Activated naive CD8-positive, alpha-beta T cell treated with anti-CD3 and anti-CD28 coated beads for 36 hours (primary cell): Measurements from ENCODE around the gene HBS1L. TPM values are rescaled to one million over a fixed set of nuclear protein-coding genes. Genes with fewer than 3 reads are reported as not detected.
A peak's percentile ranks its signal among the peaks of the same experiment; 100 is the strongest.

ENCODE experiments used
- DNase-seq: peaks from one replicate; pipeline ENCODE4 v3.0.0; 2021
- H3K27ac Mint-ChIP-seq: one replicate; pipeline ENCODE4 v1.8.0; 2022; ENCODE audit warnings: mild to moderate bottlenecking, moderate library complexity, mixed read lengths
- H3K27me3 Mint-ChIP-seq: one replicate; pipeline ENCODE4 v1.8.0; 2022; ENCODE audit warnings: mild to moderate bottlenecking, mixed read lengths
- H3K36me3 Mint-ChIP-seq: one replicate; pipeline ENCODE4 v1.8.0; 2021; ENCODE audit warnings: mild to moderate bottlenecking, mixed read lengths
- H3K4me1 Mint-ChIP-seq: one replicate; pipeline ENCODE4 v1.8.0; 2021; ENCODE audit warnings: mixed read lengths
- H3K4me3 Mint-ChIP-seq: one replicate; pipeline ENCODE4 v1.8.0; 2022; ENCODE audit warnings: mild to moderate bottlenecking, moderate library complexity, mixed read lengths
- H3K9me3 Mint-ChIP-seq: one replicate; pipeline ENCODE4 v1.8.0; 2022; ENCODE audit warnings: mixed read lengths
- total RNA-seq, 2 experiments: library from RNA; stranded (reverse); gene quantifications; one replicate each; pipeline ENCODE4 v1.2.3, GENCODE V29; 2021

HBS1L gene
- total RNA-seq, 2 experiments from 2014 or later = 147 to 151 TPM

DNA sequence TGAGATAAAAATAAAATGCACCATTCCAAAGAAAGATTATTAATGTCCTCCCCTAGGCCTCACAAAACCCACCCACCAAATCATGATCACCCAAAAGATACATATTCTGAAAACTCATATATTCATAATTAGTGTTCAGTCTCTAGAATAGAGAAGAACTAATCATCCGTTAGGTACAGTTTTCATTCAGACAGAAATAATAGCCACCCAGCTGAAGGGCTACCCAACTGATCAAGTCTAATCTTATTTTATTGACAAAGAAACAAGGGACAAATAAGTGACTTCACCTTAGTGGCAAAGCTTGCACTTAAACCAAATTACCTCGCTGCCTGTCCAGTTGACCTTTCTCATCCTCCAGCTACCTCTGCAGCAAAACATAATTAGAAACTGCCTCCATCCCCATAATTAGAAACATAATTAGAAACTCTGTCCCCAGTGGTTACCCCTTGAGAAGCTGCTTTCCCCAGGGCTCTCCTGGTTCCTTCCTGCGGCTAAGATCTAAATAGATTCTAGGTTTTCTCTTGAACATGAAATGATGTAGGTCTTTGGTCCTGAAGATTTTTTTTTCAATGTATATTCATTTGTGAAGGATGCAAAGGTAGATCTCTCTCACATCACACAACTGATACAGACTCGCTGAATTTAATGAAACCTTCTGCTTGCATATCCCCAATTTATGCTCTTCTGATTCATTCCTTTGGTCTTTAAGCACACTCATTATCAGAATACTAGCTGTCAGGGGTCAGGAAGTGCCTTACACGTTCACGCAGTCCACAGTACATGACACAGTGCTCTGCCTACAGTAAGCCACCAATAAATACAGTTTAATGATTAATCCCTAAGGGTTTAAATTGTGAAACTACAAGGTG lies 46.3 kb downstream of the HBS1L start:
- Mint-ChIP-seq H3K36me3 (peaks cover 36% of the 10 kb centered on the region), H3K9me3 (peaks cover 1% of the 10 kb centered on the region), H3K4me3 (peak overlapping the region; percentile 19), H3K4me1 (peaks cover 40% of the 10 kb centered on the region), H3K27ac (peak overlapping the region; percentile 82), H3K27me3 (no peaks in the 10 kb centered on the region)
- no peak for DNase-seq

DNA sequence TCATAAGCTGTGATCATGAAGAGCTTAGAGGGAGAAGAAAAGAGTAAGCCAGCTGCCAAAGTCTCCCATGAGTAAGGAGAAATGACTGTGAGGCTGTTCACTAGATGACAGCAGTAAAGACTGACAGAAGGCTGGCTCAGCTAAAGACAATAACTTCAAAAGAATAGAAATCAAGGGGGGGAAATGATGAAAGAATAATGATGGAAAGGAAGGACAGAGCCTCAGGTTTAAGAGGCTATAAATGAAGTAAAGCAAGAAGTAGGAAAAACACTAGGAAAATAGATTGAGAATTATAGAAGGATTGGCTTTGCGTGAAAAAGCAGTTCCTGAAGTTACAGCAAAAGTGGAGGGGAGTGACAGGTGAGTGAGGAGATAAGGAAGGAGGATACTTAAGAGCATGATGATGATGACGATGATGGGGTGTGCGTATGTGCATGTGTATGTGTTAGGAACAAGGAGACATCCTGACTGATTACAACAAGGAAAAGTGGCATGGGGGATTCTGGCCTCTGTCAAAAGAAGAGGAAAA lies 48.2 kb downstream of the HBS1L start:
- DNase-seq = no peak
- Mint-ChIP-seq H3K4me3 (no peak overlapping the region), H3K9me3 (no peaks in the 10 kb centered on the region), H3K27me3 (no peaks in the 10 kb centered on the region), H3K27ac (no peak overlapping the region), H3K36me3 (peaks cover 22% of the 10 kb centered on the region), H3K4me1 (peaks cover 27% of the 10 kb centered on the region)

DNA sequence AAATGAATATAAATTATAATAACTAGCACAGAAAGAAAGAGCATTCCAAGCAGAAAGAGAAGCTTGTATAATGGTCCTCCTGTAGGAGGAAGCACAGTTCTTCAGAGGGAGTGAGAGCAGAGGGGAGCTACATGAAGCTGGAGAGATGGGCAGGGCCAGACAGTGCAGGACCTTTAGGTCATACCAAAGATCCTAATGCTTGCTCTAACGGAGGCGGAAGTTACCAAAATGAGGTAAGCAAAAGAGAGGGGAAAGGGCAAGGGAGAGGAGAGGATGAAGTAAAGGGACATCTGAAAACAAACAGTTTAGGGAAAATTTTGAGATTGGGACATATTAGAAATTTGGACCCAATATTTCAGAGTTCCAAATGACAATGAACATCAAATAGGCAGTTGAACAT lies 50.2 kb downstream of the HBS1L start:
- H3K4me3 Mint-ChIP-seq = no peak overlapping the region
- H3K36me3 Mint-ChIP-seq = peaks cover 19% of the 10 kb centered on the region
- peaks cover 23% of the 10 kb centered on the region for H3K4me1 Mint-ChIP-seq
- H3K27me3 Mint-ChIP-seq = no peaks in the 10 kb centered on the region
- DNase-seq = no peak
- H3K27ac Mint-ChIP-seq = no peak overlapping the region
- no peaks in the 10 kb centered on the region for H3K9me3 Mint-ChIP-seq

DNA sequence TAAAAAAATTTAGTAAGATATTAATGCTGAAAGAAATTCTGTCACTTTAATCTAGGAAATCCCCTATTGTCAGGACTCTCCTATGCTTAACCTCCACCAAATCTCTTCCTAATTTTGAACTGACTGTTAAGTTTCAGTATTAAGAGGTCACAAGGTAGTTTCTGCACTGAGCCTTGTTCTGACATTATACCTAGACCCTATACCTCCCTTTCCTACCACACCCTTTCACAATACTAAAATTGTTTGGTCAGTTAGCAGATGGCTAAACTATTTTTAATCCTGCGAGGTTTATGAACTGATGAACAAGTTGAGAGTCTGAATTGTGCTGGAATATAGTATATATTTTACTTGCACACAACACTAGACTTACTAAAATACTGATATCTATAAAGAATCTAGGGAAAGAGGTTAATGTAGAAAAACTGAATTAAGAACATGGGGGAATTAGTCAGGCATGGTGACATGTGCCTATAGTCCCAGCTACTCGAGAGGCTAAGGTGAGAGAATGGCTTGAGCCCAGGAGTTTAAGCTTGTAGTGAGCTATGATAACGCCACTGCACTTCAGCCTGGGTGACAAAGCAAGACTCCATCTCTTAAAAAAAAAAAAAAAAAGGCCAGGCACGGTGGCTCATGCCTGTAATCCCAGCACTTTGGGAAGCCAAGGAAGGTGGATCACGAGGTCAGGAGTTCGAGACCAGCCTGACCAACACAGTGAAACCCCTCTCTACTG lies 51.5 kb downstream of the HBS1L start:
- peaks cover 17% of the 10 kb centered on the region for H3K36me3 Mint-ChIP-seq
- no peak overlapping the region for H3K4me3 Mint-ChIP-seq
- no peaks in the 10 kb centered on the region for H3K9me3 Mint-ChIP-seq
- H3K27ac Mint-ChIP-seq = peak overlapping the region; percentile 59
- H3K4me1 Mint-ChIP-seq = peaks cover 18% of the 10 kb centered on the region
- no peak for DNase-seq
- H3K27me3 Mint-ChIP-seq = no peaks in the 10 kb centered on the region

DNA sequence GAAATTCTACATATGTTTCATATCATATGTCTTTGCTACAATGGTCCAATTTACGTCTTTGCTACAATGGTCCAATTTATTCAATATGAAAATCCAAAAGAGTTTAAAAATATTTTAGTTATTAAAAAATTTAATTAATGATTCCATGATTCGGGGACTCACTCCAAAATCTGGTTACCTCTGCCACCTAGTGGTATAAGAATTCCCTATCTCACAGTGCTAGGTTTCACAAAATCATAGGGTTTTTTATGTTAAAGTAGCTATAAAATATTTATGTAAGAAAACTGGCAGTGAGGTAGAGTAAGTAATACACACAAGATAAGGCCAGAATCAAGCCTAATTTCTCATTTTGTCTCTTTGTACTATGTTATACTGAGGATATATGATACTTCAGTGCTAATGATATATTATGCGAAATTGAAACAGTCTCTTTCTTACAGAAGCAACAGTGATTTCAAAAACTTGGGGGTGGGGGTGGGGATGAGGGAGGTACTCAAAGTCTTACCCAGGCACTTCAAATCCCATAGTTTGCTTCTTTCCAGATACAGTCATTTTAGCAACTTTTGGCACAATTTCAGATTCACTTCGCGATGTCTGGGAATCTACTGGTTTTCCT lies 52.3 kb downstream of the HBS1L start:
- H3K36me3 Mint-ChIP-seq = peaks cover 18% of the 10 kb centered on the region
- no peak overlapping the region for H3K27ac Mint-ChIP-seq
- no peaks in the 10 kb centered on the region for H3K27me3 Mint-ChIP-seq
- no peaks in the 10 kb centered on the region for H3K9me3 Mint-ChIP-seq
- H3K4me1 Mint-ChIP-seq = peaks cover 18% of the 10 kb centered on the region
- no peak overlapping the region for H3K4me3 Mint-ChIP-seq
- DNase-seq = no peak

DNA sequence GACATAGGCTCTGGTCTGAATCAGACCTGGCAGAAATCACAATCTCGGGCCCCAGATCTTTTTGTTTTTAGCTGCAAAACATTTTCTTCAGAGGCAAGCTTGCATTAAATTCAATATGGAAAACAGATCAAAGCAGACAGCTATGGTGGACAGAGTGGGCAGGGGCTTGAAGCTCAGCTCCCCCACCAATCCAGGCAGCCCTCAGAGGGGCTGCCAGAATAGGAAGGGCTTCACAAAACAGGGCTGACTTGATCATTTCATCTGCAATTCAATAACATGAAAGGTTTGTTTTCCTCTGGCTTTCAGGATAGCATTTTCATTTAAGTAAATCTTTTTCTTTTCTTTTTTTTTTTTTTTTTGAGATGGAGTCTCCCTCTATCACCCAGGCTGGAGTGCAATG lies 55.5 kb downstream of the HBS1L start:
- Mint-ChIP-seq H3K9me3 (no peaks in the 10 kb centered on the region), H3K4me3 (no peak overlapping the region), H3K27me3 (no peaks in the 10 kb centered on the region)

DNA sequence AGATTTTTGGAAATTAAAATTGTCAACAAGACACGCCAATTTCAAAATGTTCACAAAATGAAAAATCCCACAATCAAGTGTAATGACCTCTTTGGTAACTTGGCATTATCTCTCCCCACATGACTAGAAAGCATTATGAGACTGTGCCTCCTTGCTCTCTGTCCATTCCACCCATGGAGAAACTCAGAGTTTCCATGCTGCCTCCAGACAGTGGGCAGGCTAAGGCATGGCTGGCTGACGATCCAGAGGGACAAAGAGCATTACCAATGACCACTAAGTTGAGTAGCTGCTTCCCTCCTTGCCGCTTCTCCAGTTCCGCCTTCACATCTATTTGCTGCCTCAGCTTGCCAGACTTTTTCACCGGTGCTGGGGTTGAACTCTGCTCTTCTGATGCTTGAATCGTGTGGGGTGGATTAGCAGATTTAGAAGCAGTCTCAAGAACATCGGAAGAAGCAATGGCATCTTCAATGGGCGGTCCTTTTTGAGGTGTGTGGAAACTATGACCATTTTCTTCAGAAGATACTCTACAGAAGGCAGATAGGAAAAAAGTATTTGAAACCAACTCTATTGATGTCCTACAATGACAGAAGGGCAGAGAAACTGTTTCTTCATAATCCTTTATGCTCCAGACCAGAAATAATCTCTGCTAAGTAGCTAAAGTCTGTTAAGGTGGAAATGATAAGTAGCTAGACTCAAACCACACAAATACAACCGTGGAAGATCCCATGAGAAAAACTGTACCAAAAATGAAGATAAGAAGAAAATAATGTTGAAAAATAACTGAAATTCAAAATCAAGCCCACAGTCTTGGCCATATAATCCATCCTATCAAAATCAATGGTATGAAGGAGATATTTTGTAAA lies 57.3 kb downstream of the HBS1L start:
- H3K4me3 Mint-ChIP-seq = no peak overlapping the region
- no peak for DNase-seq
- H3K4me1 Mint-ChIP-seq = peaks cover 22% of the 10 kb centered on the region
- H3K36me3 Mint-ChIP-seq = peaks cover 26% of the 10 kb centered on the region
- no peaks in the 10 kb centered on the region for H3K27me3 Mint-ChIP-seq
- peak overlapping the region; percentile 86 for H3K27ac Mint-ChIP-seq
- H3K9me3 Mint-ChIP-seq = no peaks in the 10 kb centered on the region

More for the DNA sequence above, 55.5 kb downstream of the HBS1L start:
- DNase-seq = no peak
- no peak overlapping the region for H3K27ac Mint-ChIP-seq
- peaks cover 26% of the 10 kb centered on the region for H3K36me3 Mint-ChIP-seq
- peaks cover 26% of the 10 kb centered on the region for H3K4me1 Mint-ChIP-seq

DNA sequence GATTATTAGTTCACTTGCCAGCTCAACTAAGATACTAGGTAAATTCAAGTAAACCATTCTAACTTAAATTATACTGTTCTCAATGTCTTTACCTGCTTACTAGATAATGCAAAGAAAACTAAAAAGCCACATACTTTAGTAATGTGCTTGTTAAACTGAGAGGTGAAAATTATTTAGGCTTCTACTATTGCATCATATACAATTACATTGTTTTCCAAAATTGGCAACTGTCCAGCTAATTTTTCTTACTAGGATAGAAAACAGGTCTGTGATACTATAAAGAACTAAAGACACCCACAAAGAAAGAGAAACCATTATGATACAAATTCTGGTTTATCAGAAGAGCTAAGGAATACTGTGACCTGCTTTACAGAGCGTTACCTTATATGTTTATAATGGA lies 59.1 kb downstream of the HBS1L start:
- Mint-ChIP-seq H3K27ac (no peak overlapping the region), H3K4me1 (peaks cover 22% of the 10 kb centered on the region), H3K9me3 (no peaks in the 10 kb centered on the region), H3K36me3 (peaks cover 22% of the 10 kb centered on the region), H3K27me3 (no peaks in the 10 kb centered on the region), H3K4me3 (no peak overlapping the region)
- no peak for DNase-seq

DNA sequence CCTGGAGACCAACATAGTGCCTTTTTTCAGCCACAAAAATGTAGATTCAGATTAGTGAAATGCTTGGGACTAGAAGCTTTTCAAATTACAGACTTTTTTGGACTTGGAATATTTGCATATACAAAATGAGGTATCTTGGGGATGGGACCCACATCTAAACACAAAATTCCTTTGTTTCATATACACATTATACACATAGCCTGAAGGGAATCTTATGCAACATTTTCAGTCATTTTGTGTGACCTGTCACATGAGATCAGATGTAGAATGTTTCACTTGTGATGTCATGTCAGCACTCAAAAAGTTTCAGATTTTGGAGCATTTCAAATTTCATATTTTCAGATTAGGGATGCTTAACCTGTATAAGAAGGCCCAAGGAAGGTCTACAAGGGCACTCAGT lies 60.2 kb downstream of the HBS1L start:
- no peak for DNase-seq
- H3K9me3 Mint-ChIP-seq = no peaks in the 10 kb centered on the region
- H3K4me1 Mint-ChIP-seq = peaks cover 22% of the 10 kb centered on the region
- no peak overlapping the region for H3K4me3 Mint-ChIP-seq
- peaks cover 25% of the 10 kb centered on the region for H3K36me3 Mint-ChIP-seq
- H3K27ac Mint-ChIP-seq = no peak overlapping the region
- no peaks in the 10 kb centered on the region for H3K27me3 Mint-ChIP-seq

DNA sequence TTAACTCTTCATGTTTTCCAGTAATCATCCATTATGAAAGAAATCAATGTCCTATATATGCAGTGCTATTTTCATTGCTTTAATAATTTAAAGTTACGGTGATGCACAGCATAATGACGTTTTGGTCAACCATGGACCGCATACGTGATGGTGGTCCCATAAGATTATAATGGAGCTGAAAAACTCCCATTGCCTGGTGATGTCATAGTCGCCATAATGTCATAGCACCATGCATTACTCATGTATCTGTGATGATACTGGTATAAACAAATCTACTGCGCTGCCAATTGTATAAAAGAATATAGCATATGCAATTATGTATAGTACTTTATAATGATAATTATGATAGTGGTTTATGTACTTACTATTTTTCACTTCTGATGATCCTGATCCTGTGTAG lies 62.5 kb downstream of the HBS1L start:
- DNase-seq = no peak
- H3K4me3 Mint-ChIP-seq = no peak overlapping the region
- no peaks in the 10 kb centered on the region for H3K27me3 Mint-ChIP-seq
- H3K36me3 Mint-ChIP-seq = peaks cover 16% of the 10 kb centered on the region
- H3K4me1 Mint-ChIP-seq = peaks cover 8% of the 10 kb centered on the region
- no peaks in the 10 kb centered on the region for H3K9me3 Mint-ChIP-seq
- H3K27ac Mint-ChIP-seq = no peak overlapping the region

DNA sequence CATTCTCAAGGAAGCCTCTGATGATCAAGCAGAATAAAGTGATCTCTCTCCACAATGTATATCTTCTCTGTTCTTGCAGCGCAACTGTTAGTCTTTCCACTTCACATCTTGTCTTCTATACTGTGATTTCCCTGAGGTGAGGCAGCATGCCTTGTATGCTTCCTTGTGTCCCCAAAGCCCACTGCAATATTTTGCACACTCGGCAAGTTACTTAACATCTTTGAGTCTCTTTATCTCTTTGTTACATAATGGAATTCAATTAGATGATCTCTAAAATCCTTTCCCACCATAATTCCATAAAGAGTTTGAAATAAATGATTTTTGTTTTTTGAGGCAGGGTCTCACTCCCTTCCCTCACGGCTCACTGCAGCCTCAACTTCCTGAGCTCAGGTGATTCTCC lies 64.4 kb downstream of the HBS1L start:
- no peaks in the 10 kb centered on the region for H3K27me3 Mint-ChIP-seq
- peaks cover 10% of the 10 kb centered on the region for H3K36me3 Mint-ChIP-seq
- H3K4me3 Mint-ChIP-seq = no peak overlapping the region
- H3K4me1 Mint-ChIP-seq = peaks cover 2% of the 10 kb centered on the region
- no peak for DNase-seq
- H3K27ac Mint-ChIP-seq = no peak overlapping the region
- no peaks in the 10 kb centered on the region for H3K9me3 Mint-ChIP-seq

DNA sequence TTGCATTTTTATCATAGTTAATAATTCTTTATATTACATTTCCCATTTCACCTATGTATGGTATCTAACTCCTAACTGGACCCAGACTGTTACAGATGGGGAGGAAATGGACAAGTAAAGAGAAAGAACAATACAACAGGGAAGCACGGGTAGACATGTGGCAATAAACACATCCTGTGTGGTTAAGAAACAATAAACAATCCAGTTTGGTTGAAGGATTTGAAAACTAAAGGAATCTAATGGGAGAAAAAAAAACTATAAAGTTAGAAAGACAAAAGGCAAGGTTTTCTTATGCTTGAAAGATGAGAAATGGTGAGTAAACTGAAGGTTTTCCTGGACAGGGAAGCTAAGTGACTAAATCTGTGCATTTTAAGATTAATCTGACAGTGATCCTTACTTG lies 69.8 kb downstream of the HBS1L start:
- no peak for DNase-seq
- no peaks in the 10 kb centered on the region for H3K27me3 Mint-ChIP-seq
- peaks cover 36% of the 10 kb centered on the region for H3K4me1 Mint-ChIP-seq
- no peak overlapping the region for H3K27ac Mint-ChIP-seq
- peaks cover 33% of the 10 kb centered on the region for H3K36me3 Mint-ChIP-seq
- no peak overlapping the region for H3K4me3 Mint-ChIP-seq
- H3K9me3 Mint-ChIP-seq = no peaks in the 10 kb centered on the region

DNA sequence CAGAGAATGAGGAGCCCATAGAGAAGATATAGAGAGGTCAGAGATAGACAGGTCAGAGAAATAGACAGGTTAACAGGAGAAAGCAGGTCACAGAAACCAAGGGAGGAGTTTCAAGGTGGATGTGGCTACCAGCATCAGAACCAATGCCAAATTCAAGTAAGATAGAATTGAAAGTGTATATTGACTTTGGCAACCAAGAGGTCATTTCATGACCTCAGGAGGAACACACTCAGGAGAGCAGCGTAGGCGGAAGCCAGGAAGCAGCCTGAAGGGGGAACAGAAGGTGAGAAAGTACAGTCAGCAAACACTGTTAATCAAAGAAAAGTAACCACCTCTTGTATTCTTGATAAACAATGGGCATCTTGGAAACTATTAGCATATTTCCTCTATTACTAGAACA lies 70.8 kb downstream of the HBS1L start:
- H3K36me3 Mint-ChIP-seq = peaks cover 40% of the 10 kb centered on the region
- H3K9me3 Mint-ChIP-seq = no peaks in the 10 kb centered on the region
- no peaks in the 10 kb centered on the region for H3K27me3 Mint-ChIP-seq
- H3K4me1 Mint-ChIP-seq = peaks cover 42% of the 10 kb centered on the region
- no peak for DNase-seq
- H3K4me3 Mint-ChIP-seq = no peak overlapping the region
- no peak overlapping the region for H3K27ac Mint-ChIP-seq

DNA sequence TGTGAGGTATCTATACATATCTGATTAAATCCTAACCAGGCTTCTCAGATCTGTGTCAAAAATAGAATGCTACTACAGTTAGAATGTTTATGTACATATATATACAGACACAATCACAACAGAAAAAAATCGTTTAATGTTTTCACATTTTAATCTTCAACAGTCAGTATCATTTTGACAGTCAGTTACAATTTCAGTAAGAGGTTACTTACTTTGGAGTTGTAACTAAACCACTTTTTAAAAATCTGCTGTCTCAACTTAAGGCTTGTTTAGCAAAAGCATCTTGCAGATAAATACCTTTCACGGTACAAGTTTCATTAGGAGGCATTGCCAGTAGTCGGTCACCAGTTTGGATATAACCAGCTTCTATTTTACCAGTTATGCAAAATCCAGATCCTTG lies 72.5 kb downstream of the HBS1L start:
- no peak overlapping the region for H3K27ac Mint-ChIP-seq

More for the DNA sequence above, 72.5 kb downstream of the HBS1L start:
- no peak overlapping the region for H3K4me3 Mint-ChIP-seq
- no peaks in the 10 kb centered on the region for H3K9me3 Mint-ChIP-seq
- no peaks in the 10 kb centered on the region for H3K27me3 Mint-ChIP-seq
- DNase-seq = no peak
- peaks cover 46% of the 10 kb centered on the region for H3K4me1 Mint-ChIP-seq
- peaks cover 45% of the 10 kb centered on the region for H3K36me3 Mint-ChIP-seq
